ENCODE data around the gene PPP4R2. TPM values are rescaled to one million over a fixed set of nuclear protein-coding genes. Genes with fewer than 3 reads are reported as not detected.

The PPP4R2 gene
- total RNA-seq, 1 donor from 2014 or later, result 143 TPM

GRCh38 chr3:73036694-73037591, 40.3 kb downstream of the PPP4R2 start:
- Mint-ChIP-seq H3K36me3 (peaks cover 38% of the 10 kb centered on the region), H3K4me1 (peaks cover 22% of the 10 kb centered on the region), H3K27ac (no peak overlapping the region), H3K9me3 (peaks cover 20% of the 10 kb centered on the region), H3K4me3 (no peak overlapping the region), H3K27me3 (ENCODE audit: insufficient read depth, low read depth) (no peaks in the 10 kb centered on the region)
- H3K9ac ChIP-seq, result no peak overlapping the region
- no peak overlapping the region for H3K4me3 ChIP-seq
- H3F3A ChIP-seq (ENCODE audit: low read depth), result peaks cover 8% of the 10 kb centered on the region
- no peak overlapping the region for H3K4me2 ChIP-seq
- H3K27ac ChIP-seq, result no peak overlapping the region
- no peaks in the 10 kb centered on the region for H3K9me3 ChIP-seq (ENCODE audit: low read depth)
- peaks cover 14% of the 10 kb centered on the region for H3K4me1 ChIP-seq
- H3K36me3 ChIP-seq, result no peaks in the 10 kb centered on the region
- H3K79me2 ChIP-seq (ENCODE audit: low read depth), result no peaks in the 10 kb centered on the region
- no peak overlapping the region for H2AFZ ChIP-seq (replicated peaks)
- H4K20me1 ChIP-seq (ENCODE audit: low read depth), result peaks cover 100% of the 10 kb centered on the region
- TF ChIP-seq EZH2 (IDR thresholded peaks at IDR 0.05) (no peak), EZH2phosphoT487 (IDR thresholded peaks at IDR 0.05) (no peak), CTCF (IDR thresholded peaks at IDR 0.05) (no peak)
- no peak for DNase-seq (ENCODE audit: low spot score)
- H3K27me3 ChIP-seq, result no peaks in the 10 kb centered on the region

- no peaks in the 10 kb centered on the region for H3K27me3 ChIP-seq
- no peak overlapping the region for H3K4me3 Mint-ChIP-seq
- no peak overlapping the region for H3K27ac Mint-ChIP-seq
- peaks cover 11% of the 10 kb centered on the region for H3K4me1 ChIP-seq
- no peak for TF ChIP-seq EZH2 (IDR thresholded peaks at IDR 0.05)
- no peak overlapping the region for H3K27ac ChIP-seq
- peaks cover 22% of the 10 kb centered on the region for H3K36me3 Mint-ChIP-seq
- no peaks in the 10 kb centered on the region for H3K9me3 ChIP-seq (ENCODE audit: low read depth)
- peaks cover 9% of the 10 kb centered on the region for H3F3A ChIP-seq (ENCODE audit: low read depth)
- no peak for DNase-seq (ENCODE audit: low spot score)
- H3K4me3 ChIP-seq, result no peak overlapping the region
- no peak overlapping the region for H2AFZ ChIP-seq (replicated peaks)
- H3K27me3 Mint-ChIP-seq (ENCODE audit: insufficient read depth, low read depth), result no peaks in the 10 kb centered on the region
- no peak overlapping the region for H3K9ac ChIP-seq
- H4K20me1 ChIP-seq (ENCODE audit: low read depth), result peaks cover 100% of the 10 kb centered on the region
- H3K4me1 Mint-ChIP-seq, result peaks cover 14% of the 10 kb centered on the region
- H3K4me2 ChIP-seq, result no peak overlapping the region
- peaks cover 5% of the 10 kb centered on the region for H3K9me3 Mint-ChIP-seq
- H3K79me2 ChIP-seq (ENCODE audit: low read depth), result no peaks in the 10 kb centered on the region
- no peaks in the 10 kb centered on the region for H3K36me3 ChIP-seq
Observed at GRCh38 chr3:73041537-73041936, 44.9 kb downstream of the PPP4R2 start.

- Histone ChIP-seq H3K9ac (no peak overlapping the region), H3F3A (ENCODE audit: low read depth) (peaks cover 9% of the 10 kb centered on the region), H3K4me1 (no peaks in the 10 kb centered on the region), H3K9me3 (ENCODE audit: low read depth) (no peaks in the 10 kb centered on the region), H3K79me2 (ENCODE audit: low read depth) (no peaks in the 10 kb centered on the region), H3K27ac (no peak overlapping the region), H4K20me1 (ENCODE audit: low read depth) (peaks cover 100% of the 10 kb centered on the region), H3K4me3 (no peak overlapping the region), H3K27me3 (no peaks in the 10 kb centered on the region), H3K36me3 (no peaks in the 10 kb centered on the region), H3K4me2 (no peak overlapping the region), H2AFZ (replicated peaks) (no peak overlapping the region)
- no peak for DNase-seq (ENCODE audit: low spot score)
- H3K4me3 Mint-ChIP-seq, result no peak overlapping the region
- TF ChIP-seq CTCF (IDR thresholded peaks at IDR 0.05) (no peak), EZH2 (IDR thresholded peaks at IDR 0.05) (no peak), EZH2phosphoT487 (IDR thresholded peaks at IDR 0.05) (no peak)
- peaks cover 20% of the 10 kb centered on the region for H3K36me3 Mint-ChIP-seq
- no peaks in the 10 kb centered on the region for H3K4me1 Mint-ChIP-seq
- H3K27ac Mint-ChIP-seq, result no peak overlapping the region
- H3K9me3 Mint-ChIP-seq, result peaks cover 3% of the 10 kb centered on the region
- no peaks in the 10 kb centered on the region for H3K27me3 Mint-ChIP-seq (ENCODE audit: insufficient read depth, low read depth)
Observed at GRCh38 chr3:73043414-73043813, 46.8 kb downstream of the PPP4R2 start.

- H3K9me3 ChIP-seq (ENCODE audit: low read depth), result no peaks in the 10 kb centered on the region
- H2AFZ ChIP-seq (replicated peaks), result no peak overlapping the region
- DNase-seq (ENCODE audit: low spot score), result no peak
- Mint-ChIP-seq H3K4me3 (no peak overlapping the region), H3K9me3 (peaks cover 3% of the 10 kb centered on the region), H3K4me1 (no peaks in the 10 kb centered on the region), H3K27me3 (ENCODE audit: insufficient read depth, low read depth) (no peaks in the 10 kb centered on the region), H3K36me3 (peaks cover 24% of the 10 kb centered on the region), H3K27ac (no peak overlapping the region)
- no peak overlapping the region for H3K9ac ChIP-seq
- H3K36me3 ChIP-seq, result no peaks in the 10 kb centered on the region
- H3K27me3 ChIP-seq, result no peaks in the 10 kb centered on the region
- no peaks in the 10 kb centered on the region for H3K4me1 ChIP-seq
- peaks cover 11% of the 10 kb centered on the region for H3F3A ChIP-seq (ENCODE audit: low read depth)
- H3K4me2 ChIP-seq, result no peak overlapping the region
- H3K4me3 ChIP-seq, result no peak overlapping the region
- H3K27ac ChIP-seq, result no peak overlapping the region
- H4K20me1 ChIP-seq (ENCODE audit: low read depth), result peaks cover 100% of the 10 kb centered on the region
- no peak for TF ChIP-seq EZH2phosphoT487 (IDR thresholded peaks at IDR 0.05)
- TF ChIP-seq EZH2 (IDR thresholded peaks at IDR 0.05), result no peak
- TF ChIP-seq CTCF (IDR thresholded peaks at IDR 0.05), result no peak
- H3K79me2 ChIP-seq (ENCODE audit: low read depth), result no peaks in the 10 kb centered on the region
Observed at GRCh38 chr3:73045391-73045790, 48.8 kb downstream of the PPP4R2 start.
